NCI-H146 treated with DMSO at 0.1 percent for 48 hours (cell line): ENCODE results near the gene ZBTB20.
A peak's percentile ranks its signal among the peaks of the same experiment; 100 is the strongest.

Experiments used
- DNase-seq: peaks from one replicate; lab custom pipeline; 2025; ENCODE audit not compliant: unreplicated experiment; lab: John Stamatoyannopoulos, UW

Gene ZBTB20

GRCh38 chr3:114424337-114424736, 722.8 kb downstream of the ZBTB20 start:
- no peak for DNase-seq

GRCh38 chr3:114421204-114421603, 725.9 kb downstream of the ZBTB20 start:
- DNase-seq: no peak

- DNase-seq: no peak
Measured at GRCh38 chr3:114420072-114420471, 727.0 kb downstream of the ZBTB20 start.

GRCh38 chr3:114418724-114419543, 728.2 kb downstream of the ZBTB20 start:
- DNase-seq: peak; percentile 81

- no peak for DNase-seq
Measured at GRCh38 chr3:114418107-114418506, 729.0 kb downstream of the ZBTB20 start.

- no peak for DNase-seq
Measured at GRCh38 chr3:114417675-114418074, 729.4 kb downstream of the ZBTB20 start.

- no peak for DNase-seq
Measured at GRCh38 chr3:114417265-114417664, 729.8 kb downstream of the ZBTB20 start.

GRCh38 chr3:114411811-114412803, 735.0 kb downstream of the ZBTB20 start:
- DNase-seq: no peak

GRCh38 chr3:114411190-114411668, 735.9 kb downstream of the ZBTB20 start:
- no peak for DNase-seq

GRCh38 chr3:114408736-114409670, 738.1 kb downstream of the ZBTB20 start:
- peak; percentile 72 for DNase-seq

- DNase-seq: no peak
Measured at GRCh38 chr3:114406922-114407321, 740.2 kb downstream of the ZBTB20 start.

- DNase-seq: no peak
Measured at GRCh38 chr3:114406286-114406685, 740.8 kb downstream of the ZBTB20 start.

- DNase-seq: no peak
Measured at GRCh38 chr3:114405202-114405990, 741.7 kb downstream of the ZBTB20 start.

- DNase-seq: no peak
Measured at GRCh38 chr3:114404590-114404989, 742.5 kb downstream of the ZBTB20 start.

- DNase-seq: no peak
Measured at GRCh38 chr3:114402838-114403237, 744.2 kb downstream of the ZBTB20 start.

- no peak for DNase-seq
Measured at GRCh38 chr3:114401346-114401745, 745.7 kb downstream of the ZBTB20 start.

- DNase-seq: no peak
Measured at GRCh38 chr3:114400371-114400770, 746.7 kb downstream of the ZBTB20 start.

- DNase-seq: no peak
Measured at GRCh38 chr3:114394551-114394950, 752.5 kb downstream of the ZBTB20 start.

- DNase-seq: no peak
Measured at GRCh38 chr3:114393367-114394072, 753.6 kb downstream of the ZBTB20 start.
